ENCODE results near the gene PAK6.
A peak's percentile ranks its signal among the peaks of the same experiment; 100 is the strongest.

Gene PAK6

DNA sequence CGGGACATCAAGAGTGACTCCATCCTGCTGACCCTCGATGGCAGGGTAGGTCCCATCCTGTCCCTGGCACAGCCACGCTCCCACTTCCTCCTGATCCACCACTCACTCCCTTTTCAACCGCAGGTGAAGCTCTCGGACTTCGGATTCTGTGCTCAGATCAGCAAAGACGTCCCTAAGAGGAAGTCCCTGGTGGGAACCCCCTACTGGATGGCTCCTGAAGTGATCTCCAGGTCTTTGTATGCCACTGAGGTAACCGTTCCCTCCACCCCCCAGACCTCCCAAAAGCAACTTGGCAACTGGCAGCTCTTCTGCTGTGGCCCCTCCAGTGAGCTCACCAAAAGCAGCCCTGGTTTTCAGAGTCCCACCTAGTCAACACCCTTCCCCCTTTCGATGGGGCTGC, 34.6 kb downstream of the PAK6 start:
- Mint-ChIP-seq H3K27ac (no peak overlapping the region), H3K4me1 (ENCODE audit: low read depth) (peaks cover 2% of the 10 kb centered on the region), H3K9me3 (no peaks in the 10 kb centered on the region), H3K36me3 (ENCODE audit: low read depth) (no peaks in the 10 kb centered on the region), H3K27me3 (peaks cover 22% of the 10 kb centered on the region), H3K4me3 (no peak overlapping the region)
- no peak for DNase-seq

DNA sequence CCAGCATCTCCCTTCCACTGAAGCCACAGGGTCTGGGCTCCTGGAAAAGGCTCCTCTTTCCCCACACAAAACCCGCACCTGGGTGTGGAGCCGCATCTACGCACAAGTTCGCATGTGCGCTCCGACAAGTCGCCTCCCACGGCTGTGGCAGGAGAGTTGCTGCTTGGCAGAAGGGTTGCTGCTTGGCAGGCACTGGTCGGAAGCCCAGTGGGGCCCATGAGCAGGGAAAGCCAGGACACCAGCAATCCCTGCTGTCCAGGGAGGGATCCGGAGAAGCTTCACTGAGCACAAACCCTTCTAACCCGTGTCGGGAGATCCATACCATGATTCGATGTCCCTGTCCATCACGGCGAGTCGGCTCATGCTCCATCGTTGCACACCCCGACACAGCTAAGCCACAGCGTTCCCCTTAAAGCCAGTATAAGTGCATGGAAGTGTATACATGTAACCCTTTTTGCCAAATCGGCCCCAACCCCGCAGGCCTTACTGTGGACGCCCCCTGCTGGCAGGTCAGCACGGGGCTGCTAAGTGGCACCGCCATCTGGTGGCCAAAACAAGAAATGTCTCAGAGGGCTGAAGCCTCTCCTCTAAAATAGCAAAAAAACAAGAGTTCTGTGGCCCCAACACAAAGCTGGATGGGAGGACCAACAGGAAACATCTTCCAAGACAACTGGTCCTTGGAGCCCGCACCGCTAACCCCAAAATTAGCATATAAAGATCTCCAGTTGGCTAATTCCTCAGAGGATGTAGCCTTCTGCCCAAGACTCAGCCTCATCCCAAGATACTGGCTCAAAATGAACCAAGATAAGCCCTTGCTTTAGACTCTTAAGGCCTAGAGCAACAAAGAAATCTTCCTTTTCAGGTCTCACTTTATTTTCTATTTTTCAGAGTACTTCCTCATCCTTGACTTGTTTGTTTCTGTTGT, 35.7 kb downstream of the PAK6 start:
- peak overlapping the region; percentile 6 for H3K27ac Mint-ChIP-seq
- H3K4me3 Mint-ChIP-seq = no peak overlapping the region
- no peaks in the 10 kb centered on the region for H3K36me3 Mint-ChIP-seq (ENCODE audit: low read depth)
- peaks cover 6% of the 10 kb centered on the region for H3K4me1 Mint-ChIP-seq (ENCODE audit: low read depth)
- peak; percentile 93 for DNase-seq
- peaks cover 34% of the 10 kb centered on the region for H3K27me3 Mint-ChIP-seq
- no peaks in the 10 kb centered on the region for H3K9me3 Mint-ChIP-seq

DNA sequence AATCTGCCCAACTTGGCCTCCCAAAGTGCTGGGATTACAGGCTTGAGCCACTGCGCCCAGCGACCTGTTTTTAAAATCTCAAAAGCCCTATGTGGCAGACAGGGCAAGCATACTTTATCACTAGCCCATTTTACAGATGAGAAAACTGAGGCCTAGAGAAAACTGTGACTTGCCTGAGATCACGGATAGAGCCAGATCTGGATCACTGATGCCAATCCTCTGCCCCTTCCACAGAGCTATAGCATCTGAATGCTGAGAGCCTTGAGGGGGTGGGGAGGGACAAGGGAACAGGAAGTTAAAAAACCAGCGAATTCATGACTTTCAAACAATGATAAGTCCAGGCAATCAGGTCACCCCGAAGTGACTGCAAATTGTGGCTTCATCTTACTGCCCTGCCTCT, 36.7 kb downstream of the PAK6 start:
- no peak overlapping the region for H3K27ac Mint-ChIP-seq
- H3K9me3 Mint-ChIP-seq = no peaks in the 10 kb centered on the region
- H3K36me3 Mint-ChIP-seq (ENCODE audit: low read depth) = no peaks in the 10 kb centered on the region
- H3K4me3 Mint-ChIP-seq = no peak overlapping the region
- peaks cover 40% of the 10 kb centered on the region for H3K27me3 Mint-ChIP-seq
- DNase-seq = no peak
- peaks cover 6% of the 10 kb centered on the region for H3K4me1 Mint-ChIP-seq (ENCODE audit: low read depth)

DNA sequence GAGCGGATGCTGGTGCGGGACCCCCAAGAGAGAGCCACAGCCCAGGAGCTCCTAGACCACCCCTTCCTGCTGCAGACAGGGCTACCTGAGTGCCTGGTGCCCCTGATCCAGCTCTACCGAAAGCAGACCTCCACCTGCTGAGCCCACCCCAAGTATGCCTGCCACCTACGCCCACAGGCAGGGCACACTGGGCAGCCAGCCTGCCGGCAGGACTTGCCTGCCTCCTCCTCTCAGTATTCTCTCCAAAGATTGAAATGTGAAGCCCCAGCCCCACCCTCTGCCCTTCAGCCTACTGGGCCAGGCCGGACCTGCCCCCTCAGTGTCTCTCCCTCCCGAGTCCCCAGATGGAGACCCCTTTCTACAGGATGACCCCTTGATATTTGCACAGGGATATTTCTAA, 37.1 kb downstream of the PAK6 start:
- Mint-ChIP-seq H3K9me3 (no peaks in the 10 kb centered on the region), H3K27ac (no peak overlapping the region), H3K36me3 (ENCODE audit: low read depth) (no peaks in the 10 kb centered on the region), H3K4me1 (ENCODE audit: low read depth) (peaks cover 6% of the 10 kb centered on the region), H3K4me3 (no peak overlapping the region), H3K27me3 (peaks cover 44% of the 10 kb centered on the region)
- no peak for DNase-seq

DNA sequence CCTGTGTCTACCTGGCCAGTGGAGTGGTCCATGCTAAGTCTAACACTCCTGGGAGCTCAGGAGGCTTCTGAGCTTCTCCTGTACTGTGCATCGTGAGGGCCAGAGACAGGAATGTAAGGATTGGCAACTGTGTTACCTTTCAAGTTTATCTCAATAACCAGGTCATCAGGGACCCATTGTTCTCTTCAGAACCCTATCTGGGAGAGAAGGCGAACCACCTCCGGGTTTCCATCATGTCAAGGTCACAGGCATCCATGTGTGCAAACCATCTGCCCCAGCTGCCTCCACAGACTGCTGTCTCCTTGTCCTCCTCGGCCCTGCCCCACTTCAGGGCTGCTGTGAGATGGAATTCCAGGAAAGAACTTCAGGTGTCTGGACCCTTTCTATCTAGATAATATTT, 38.1 kb downstream of the PAK6 start:
- peaks cover 6% of the 10 kb centered on the region for H3K4me1 Mint-ChIP-seq (ENCODE audit: low read depth)
- no peaks in the 10 kb centered on the region for H3K36me3 Mint-ChIP-seq (ENCODE audit: low read depth)
- H3K27me3 Mint-ChIP-seq = peaks cover 48% of the 10 kb centered on the region
- no peak overlapping the region for H3K27ac Mint-ChIP-seq
- DNase-seq = no peak
- no peaks in the 10 kb centered on the region for H3K9me3 Mint-ChIP-seq
- H3K4me3 Mint-ChIP-seq = no peak overlapping the region

DNA sequence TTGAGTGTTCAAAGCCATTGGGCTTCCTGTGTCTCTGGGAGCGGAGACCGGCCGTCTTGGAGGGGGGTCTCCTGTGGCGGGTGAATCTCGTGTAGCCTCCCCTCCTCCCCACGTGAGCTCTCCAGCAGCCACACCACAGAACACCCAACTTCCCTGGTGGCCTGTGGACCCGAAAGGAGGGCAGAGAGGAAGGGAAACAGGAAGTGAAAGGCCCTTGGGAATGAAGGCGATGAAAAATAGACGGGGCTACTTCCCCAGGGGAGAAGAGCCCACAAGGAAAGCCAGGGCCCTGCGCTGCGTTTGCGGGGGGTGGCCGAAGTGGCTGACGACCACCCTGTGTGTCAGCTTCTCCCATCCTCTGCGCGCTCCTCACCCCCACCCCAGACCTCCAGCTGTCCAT, 38.6 kb downstream of the PAK6 start:
- no peaks in the 10 kb centered on the region for H3K36me3 Mint-ChIP-seq (ENCODE audit: low read depth)
- H3K4me3 Mint-ChIP-seq = no peak overlapping the region
- DNase-seq = no peak
- peaks cover 48% of the 10 kb centered on the region for H3K27me3 Mint-ChIP-seq
- no peaks in the 10 kb centered on the region for H3K9me3 Mint-ChIP-seq
- no peak overlapping the region for H3K27ac Mint-ChIP-seq
- H3K4me1 Mint-ChIP-seq (ENCODE audit: low read depth) = peaks cover 6% of the 10 kb centered on the region

DNA sequence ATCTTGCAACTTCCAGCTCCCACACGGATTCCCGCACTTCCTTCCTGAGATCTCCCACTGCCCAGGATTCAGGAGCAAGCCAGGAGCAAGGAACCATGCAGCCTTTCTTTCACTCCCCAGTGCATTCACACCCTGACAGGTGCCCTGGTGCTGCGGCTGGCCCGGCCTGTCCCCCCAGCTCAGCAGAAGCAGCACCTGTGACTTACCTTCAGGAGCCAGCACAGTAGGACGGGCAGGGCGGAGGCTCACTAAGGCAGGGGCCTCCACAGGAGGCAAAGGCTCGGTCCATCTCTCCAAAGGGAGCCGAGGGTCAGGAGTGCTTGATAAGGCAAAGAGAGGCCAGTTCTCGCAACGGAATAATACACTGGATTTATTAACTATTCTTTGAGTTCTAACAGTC, 39.2 kb downstream of the PAK6 start:
- no peaks in the 10 kb centered on the region for H3K9me3 Mint-ChIP-seq
- peaks cover 6% of the 10 kb centered on the region for H3K4me1 Mint-ChIP-seq (ENCODE audit: low read depth)
- peaks cover 52% of the 10 kb centered on the region for H3K27me3 Mint-ChIP-seq
- no peak overlapping the region for H3K4me3 Mint-ChIP-seq
- DNase-seq = no peak
- H3K36me3 Mint-ChIP-seq (ENCODE audit: low read depth) = no peaks in the 10 kb centered on the region
- H3K27ac Mint-ChIP-seq = no peak overlapping the region

DNA sequence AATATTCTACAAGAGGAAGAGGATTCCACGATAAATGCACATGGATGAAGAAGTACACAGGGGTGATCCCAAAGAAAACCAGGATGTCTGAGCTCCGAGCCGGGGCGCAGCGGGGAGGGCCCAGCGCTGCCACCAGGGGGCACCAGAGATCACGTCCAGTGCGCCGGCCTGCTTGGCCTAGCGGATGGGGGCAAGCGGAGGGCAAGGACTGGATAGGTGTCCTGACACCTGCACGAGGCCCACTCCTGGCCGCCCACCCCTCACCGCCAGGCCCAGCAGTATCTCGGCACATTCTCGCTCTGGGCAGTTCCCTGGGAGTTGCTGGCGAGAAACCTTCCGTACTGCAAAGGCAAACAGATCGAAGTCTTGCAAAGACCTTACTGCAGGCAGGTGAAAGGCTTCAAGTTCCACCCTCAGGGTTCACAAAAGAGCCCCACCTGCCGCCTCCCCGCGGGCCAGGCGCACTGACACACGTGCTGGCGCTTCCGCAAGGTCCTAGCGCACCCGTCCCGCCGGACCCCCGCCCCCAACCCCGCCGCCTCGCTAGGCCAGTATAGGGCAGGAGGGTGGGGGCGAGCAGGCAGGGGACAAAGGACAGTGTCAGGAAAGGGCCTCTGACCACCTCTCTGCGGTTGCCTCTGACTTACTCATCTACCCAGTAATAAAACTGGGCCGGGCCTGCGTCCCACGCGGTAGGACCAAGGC, 40.7 kb downstream of the PAK6 start:
- Mint-ChIP-seq H3K27me3 (peaks cover 61% of the 10 kb centered on the region), H3K36me3 (ENCODE audit: low read depth) (no peaks in the 10 kb centered on the region)

DNA sequence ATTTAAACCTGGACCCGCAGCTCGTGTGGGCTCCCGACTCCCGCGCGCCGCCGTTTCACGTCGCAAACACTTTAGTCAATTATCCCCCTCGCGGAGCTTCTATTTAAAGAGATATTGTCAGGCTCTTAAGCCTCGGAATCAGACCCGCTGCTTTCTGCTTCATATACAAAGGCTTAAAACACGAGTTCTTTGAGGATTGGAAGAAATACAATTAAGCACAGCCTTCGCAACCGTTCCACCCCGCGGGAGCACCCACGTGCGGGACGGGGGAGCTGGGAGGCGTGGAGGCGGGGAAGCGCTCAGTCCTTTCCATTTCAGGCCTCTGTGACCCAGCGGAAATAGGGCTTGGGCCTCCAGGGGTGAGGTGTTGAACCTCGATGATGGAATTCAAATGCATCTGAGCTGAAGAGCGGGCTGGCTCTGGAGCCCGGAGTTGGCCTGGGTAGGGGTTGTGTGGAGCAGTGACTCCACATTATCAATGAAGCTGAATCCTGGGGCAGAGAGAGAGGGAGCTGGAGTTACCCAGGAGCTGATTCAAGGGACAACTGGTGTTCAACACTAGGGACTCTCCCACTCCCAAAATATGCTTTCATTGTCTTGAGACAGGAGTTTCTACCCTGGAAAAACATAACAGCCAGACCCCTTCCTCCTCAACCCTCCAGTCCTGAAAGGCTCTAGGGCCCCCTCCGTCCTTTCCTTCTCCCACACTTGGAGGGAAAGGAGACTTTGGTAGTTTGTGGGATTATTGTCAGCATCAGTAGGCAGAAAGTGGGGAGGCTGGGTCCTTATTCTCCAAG, 41.6 kb downstream of the PAK6 start:
- Mint-ChIP-seq H3K27ac (no peak overlapping the region), H3K36me3 (ENCODE audit: low read depth) (no peaks in the 10 kb centered on the region), H3K27me3 (peaks cover 61% of the 10 kb centered on the region), H3K4me1 (ENCODE audit: low read depth) (peaks cover 4% of the 10 kb centered on the region), H3K4me3 (no peak overlapping the region), H3K9me3 (no peaks in the 10 kb centered on the region)
- no peak for DNase-seq

More for the DNA sequence above, 40.7 kb downstream of the PAK6 start:
- H3K27ac Mint-ChIP-seq = no peak overlapping the region
- H3K9me3 Mint-ChIP-seq = no peaks in the 10 kb centered on the region
- DNase-seq = peak; percentile 84
- no peak overlapping the region for H3K4me3 Mint-ChIP-seq
- peaks cover 5% of the 10 kb centered on the region for H3K4me1 Mint-ChIP-seq (ENCODE audit: low read depth)

DNA sequence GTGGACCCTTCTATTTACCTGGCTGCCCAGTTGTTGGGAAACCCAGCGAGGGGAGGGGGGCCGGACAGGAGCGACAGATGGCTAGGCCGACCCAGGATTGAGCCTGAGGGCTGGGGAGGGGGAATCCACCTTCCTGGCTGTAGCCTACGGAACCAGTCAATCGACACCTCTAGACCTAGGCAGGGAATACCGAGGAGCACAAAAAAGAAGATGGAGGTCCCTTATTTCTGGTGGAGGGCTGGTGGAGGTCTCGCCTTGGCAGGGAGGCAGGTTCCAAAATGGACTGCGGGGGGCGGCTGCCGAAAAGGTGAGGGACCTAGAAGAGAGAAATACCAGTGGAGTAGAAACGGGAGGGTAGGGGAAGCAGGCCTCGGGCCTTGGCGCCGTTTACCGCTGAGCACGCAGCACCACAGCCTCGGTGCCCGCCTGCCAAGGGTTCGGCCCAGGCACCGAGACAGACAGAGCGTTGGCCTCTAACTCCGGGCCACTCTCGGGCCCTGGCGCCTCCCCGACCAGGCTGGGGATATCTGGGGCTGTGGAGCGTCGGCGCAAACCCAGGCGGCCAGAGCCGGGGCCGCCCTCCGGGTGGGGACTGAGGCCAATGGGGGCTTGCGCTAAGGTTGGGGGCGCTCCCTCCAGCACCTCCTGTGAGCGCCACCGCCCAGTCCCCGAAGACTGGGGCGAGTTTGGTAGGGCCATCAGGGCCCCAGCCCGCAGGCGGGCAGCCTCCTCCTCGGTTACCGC, 42.4 kb downstream of the PAK6 start:
- no peak overlapping the region for H3K27ac Mint-ChIP-seq
- DNase-seq = no peak
- peaks cover 6% of the 10 kb centered on the region for H3K4me1 Mint-ChIP-seq (ENCODE audit: low read depth)
- H3K4me3 Mint-ChIP-seq = peak overlapping the region; percentile 35
- H3K36me3 Mint-ChIP-seq (ENCODE audit: low read depth) = no peaks in the 10 kb centered on the region
- peaks cover 57% of the 10 kb centered on the region for H3K27me3 Mint-ChIP-seq
- no peaks in the 10 kb centered on the region for H3K9me3 Mint-ChIP-seq

DNA sequence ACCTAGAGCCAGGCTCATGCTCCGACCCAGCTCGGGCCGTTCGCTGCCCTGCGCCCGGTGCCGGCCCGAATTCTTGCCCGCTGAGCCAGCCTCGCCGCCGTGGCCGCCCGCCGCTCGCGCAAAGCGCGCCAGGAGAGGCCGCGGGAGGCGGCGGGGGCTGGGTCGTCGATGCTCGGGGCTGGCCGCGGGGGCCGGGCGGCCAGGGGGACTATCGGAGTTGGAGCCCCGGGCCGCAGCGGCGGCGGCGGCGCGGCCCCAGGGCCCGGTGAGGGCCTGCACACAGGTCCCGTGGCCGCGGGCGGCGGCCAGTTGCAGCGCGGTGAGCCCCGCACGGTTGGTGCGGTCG, 42.9 kb downstream of the PAK6 start:
- H3K27me3 Mint-ChIP-seq = peaks cover 53% of the 10 kb centered on the region

DNA sequence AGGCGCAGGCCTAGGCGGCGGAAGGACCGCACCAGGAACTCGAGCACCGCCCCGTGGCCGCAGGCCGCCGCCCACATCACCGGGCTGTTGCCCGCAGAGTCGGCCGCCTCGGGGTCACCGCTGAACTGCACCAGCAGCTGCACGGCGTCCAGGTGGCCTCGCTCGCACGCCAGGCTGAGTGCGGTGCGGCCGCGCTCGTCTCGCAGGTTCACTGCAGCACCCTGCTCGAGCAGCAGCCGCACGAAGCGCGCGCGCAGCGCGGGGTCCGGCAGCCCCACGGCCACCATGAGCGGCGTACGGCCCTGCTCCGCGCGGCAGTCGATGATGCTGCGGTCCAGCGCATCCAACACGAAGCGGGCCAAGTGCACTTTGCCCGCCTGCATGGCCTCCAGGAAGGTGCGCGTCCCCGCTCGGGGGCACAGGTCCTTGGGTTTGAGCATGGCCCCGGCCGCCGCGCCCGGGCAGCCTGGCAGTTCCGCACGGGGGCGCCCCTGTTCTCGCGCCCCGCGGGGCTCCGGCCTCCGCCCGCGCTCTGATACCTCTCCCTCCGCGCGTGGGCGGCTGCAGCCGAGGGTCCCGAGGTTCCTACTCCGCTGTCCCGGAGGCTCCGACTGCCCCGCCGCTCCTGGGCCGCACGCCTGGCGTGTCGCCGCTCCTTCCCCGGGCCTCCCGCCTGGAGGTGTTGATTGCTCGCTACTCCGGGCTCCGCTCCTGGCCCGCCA, 43.4 kb downstream of the PAK6 start:
- no peaks in the 10 kb centered on the region for H3K9me3 Mint-ChIP-seq
- peaks cover under 1% of the 10 kb centered on the region for H3K36me3 Mint-ChIP-seq (ENCODE audit: low read depth)
- H3K4me1 Mint-ChIP-seq (ENCODE audit: low read depth) = peaks cover 6% of the 10 kb centered on the region
- DNase-seq = peak; percentile 74
- H3K27me3 Mint-ChIP-seq = peaks cover 49% of the 10 kb centered on the region
- no peak overlapping the region for H3K27ac Mint-ChIP-seq
- peak overlapping the region; percentile 64 for H3K4me3 Mint-ChIP-seq

More for the DNA sequence above, 42.9 kb downstream of the PAK6 start:
- Mint-ChIP-seq H3K27ac (no peak overlapping the region), H3K4me1 (ENCODE audit: low read depth) (peaks cover 6% of the 10 kb centered on the region), H3K4me3 (no peak overlapping the region), H3K9me3 (no peaks in the 10 kb centered on the region), H3K36me3 (ENCODE audit: low read depth) (no peaks in the 10 kb centered on the region)
- no peak for DNase-seq

DNA sequence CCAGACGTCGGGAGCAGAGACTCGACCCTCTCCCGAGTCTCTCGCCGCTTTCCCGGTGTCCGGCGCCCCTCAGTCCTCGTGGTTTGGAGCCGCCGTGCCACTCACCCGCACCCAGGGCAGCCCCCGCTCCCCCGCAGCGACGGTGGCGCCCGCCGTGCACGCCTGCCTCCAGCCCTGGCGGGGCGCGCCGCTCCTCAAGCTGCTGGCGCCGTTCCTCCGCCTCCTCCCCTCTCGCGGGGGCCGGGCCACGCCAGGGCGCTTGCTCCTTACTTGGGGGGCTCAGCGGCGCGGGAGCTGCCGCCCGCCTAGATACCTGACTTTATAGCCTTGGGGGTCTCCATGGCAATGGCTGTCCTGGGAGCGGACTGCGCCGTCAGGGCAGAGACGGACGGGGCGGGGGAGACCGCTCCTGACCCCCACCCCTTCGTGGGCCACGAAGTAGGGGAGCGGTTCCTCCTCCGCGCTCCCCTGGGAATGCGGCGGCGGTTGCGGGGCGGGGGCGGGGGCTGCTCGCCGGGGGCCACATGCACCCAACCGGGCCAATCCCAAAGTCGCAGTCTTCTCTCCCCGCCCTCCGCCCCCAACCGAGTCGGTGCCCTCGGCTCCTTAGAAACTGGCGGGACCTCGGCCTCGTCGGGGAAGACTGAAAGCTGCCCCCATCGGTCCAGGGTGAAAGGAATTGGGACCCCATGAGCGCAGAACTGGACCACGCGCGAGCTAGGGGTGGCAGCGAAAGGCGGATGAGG, 44.2 kb downstream of the PAK6 start, which contains the start of gene ANKRD63:
Gene ANKRD63, minus strand, starts transcription at position 196 of the 746 bp plus-strand sequence. CDS start 478 bp downstream, outside the sequence.
- Mint-ChIP-seq H3K27ac (no peak within 1 kb of the TSS), H3K4me3 (peak within 1 kb of the TSS; percentile 64), H3K9me3 (no peaks in the 10 kb centered on the region), H3K4me1 (ENCODE audit: low read depth) (peaks cover 6% of the 10 kb centered on the region), H3K27me3 (peaks cover 42% of the 10 kb centered on the region), H3K36me3 (ENCODE audit: low read depth) (peaks cover 7% of the 10 kb centered on the region)
- DNase-seq = peak; percentile 72
